Measurements from ENCODE around the gene ORC6.

The ORC6 gene

GRCh38 chr16:46732561-46732960, 43.1 kb downstream of the ORC6 start:
- DNase-seq: no peak

GRCh38 chr16:46733319-46733830, 43.9 kb downstream of the ORC6 start:
- DNase-seq: no peak

GRCh38 chr16:46736695-46737094, 47.2 kb downstream of the ORC6 start:
- DNase-seq: no peak

GRCh38 chr16:46737621-46738214, 48.3 kb downstream of the ORC6 start:
- DNase-seq: no peak

- no peak for DNase-seq
Measured at GRCh38 chr16:46739934-46740333, 50.5 kb downstream of the ORC6 start.

- peak; percentile 15 for DNase-seq
Measured at GRCh38 chr16:46743232-46743719, 53.8 kb downstream of the ORC6 start.

- DNase-seq: no peak
Measured at GRCh38 chr16:46745617-46746016, 56.2 kb downstream of the ORC6 start.

GRCh38 chr16:46746821-46747776, 57.6 kb downstream of the ORC6 start:
- DNase-seq: no peak
